IMR-90 (cell line): ENCODE results near the gene CHST8. TPM values are rescaled to one million over a fixed set of nuclear protein-coding genes. Genes with fewer than 3 reads are reported as not detected.

Experiments used
- ATAC-seq: fragments of 200-7000 bp; cut with Tn5 transposase; 2 replicates; pipeline ENCODE4 v1.9.1; 2020; ENCODE audit warnings: low read depth, mild to moderate bottlenecking, moderate library complexity
- BruUV-seq: library from RNA; stranded (reverse); fragments of 400-500 nt; replicated peaks from 2 replicates; lab custom pipeline; 2021; lab: Mats Ljungman, UMichigan
- CTCF ChIA-PET: fragments of 300-600 bp; formaldehyde crosslinking; extraction: SDS; loops from one replicate; lab custom pipeline; 2021; ENCODE audit warnings: antibody characterized with exemption; lab: Yijun Ruan, JAX
- POLR2A ChIA-PET: fragments of 300-600 bp; sonication (Branson Sonifier 250); formaldehyde crosslinking; loops from one replicate; lab custom pipeline; 2022; ENCODE audit warnings: antibody characterized with exemption; ENCODE audit not compliant: unreplicated experiment; lab: Charles Lee
- DNase-seq: peaks from one replicate; pipeline ENCODE4 v3.0.0; 2013
- H2AFZ ChIP-seq: replicated peaks from 2 replicates; pipeline ENCODE3; 2013; ENCODE audit warnings: low read length, mild to moderate bottlenecking; ENCODE audit not compliant: poor library complexity
- H2AK5ac ChIP-seq: 2 replicates; pipeline ENCODE4 v1.6.1; 2013; ENCODE audit warnings: low read depth, low read length, inconsistent platforms
- H2AK9ac ChIP-seq: replicated peaks from 2 replicates; pipeline ENCODE3; 2013; ENCODE audit warnings: mild to moderate bottlenecking, low read depth, low read length, moderate library complexity; ENCODE audit not compliant: poor library complexity
- H2BK120ac ChIP-seq: 2 replicates; pipeline ENCODE4 v1.6.1; 2013; ENCODE audit warnings: low read depth, low read length, inconsistent platforms
- H2BK15ac ChIP-seq: 3 replicates; pipeline ENCODE4 v1.6.1; 2013; ENCODE audit warnings: low read depth, low read length, inconsistent platforms
- H2BK20ac ChIP-seq: 2 replicates; pipeline ENCODE4 v1.6.1; 2013; ENCODE audit warnings: low read depth, mild to moderate bottlenecking, inconsistent platforms, low read length, moderate library complexity
- H2BK5ac ChIP-seq: 2 replicates; pipeline ENCODE4 v1.6.1; 2013; ENCODE audit warnings: mild to moderate bottlenecking, low read depth, low read length, inconsistent platforms; ENCODE audit not compliant: poor library complexity, severe bottlenecking
- H3K14ac ChIP-seq: replicated peaks from 2 replicates; pipeline ENCODE4 v1.6.1; 2013; ENCODE audit warnings: low read depth, low read length, inconsistent platforms
- H3K18ac ChIP-seq: 2 replicates; pipeline ENCODE4 v1.6.1; 2013; ENCODE audit warnings: low read depth, low read length, control low read depth
- H3K23ac ChIP-seq: 2 replicates; pipeline ENCODE4 v1.6.1; 2013; ENCODE audit warnings: low read depth, low read length, inconsistent platforms
- H3K27ac ChIP-seq: 2 replicates; pipeline ENCODE4 v1.5.1; 2013; ENCODE audit warnings: mild to moderate bottlenecking, control low read depth, low read length; ENCODE audit not compliant: insufficient read depth
- H3K27me3 ChIP-seq: 2 replicates; pipeline ENCODE4 v1.6.1; 2013; ENCODE audit warnings: low read length; ENCODE audit not compliant: control insufficient read depth, insufficient read depth
- H3K36me3 ChIP-seq: 2 replicates; pipeline ENCODE4 v1.6.1; 2013; ENCODE audit warnings: low read length, mixed read lengths; ENCODE audit not compliant: control insufficient read depth, insufficient read depth
- H3K4ac ChIP-seq: 2 replicates; pipeline ENCODE4 v1.6.1; 2013; ENCODE audit warnings: low read depth, low read length, inconsistent platforms
- H3K4me1 ChIP-seq: 2 replicates; pipeline ENCODE4 v1.6.1; 2013; ENCODE audit warnings: low read length, mixed read lengths; ENCODE audit not compliant: control insufficient read depth, insufficient read depth
- H3K4me2 ChIP-seq: 2 replicates; pipeline ENCODE4 v1.6.1; 2013; ENCODE audit warnings: low read depth, mild to moderate bottlenecking, control low read depth, low read length, moderate library complexity
- H3K4me3 ChIP-seq: 2 replicates; pipeline ENCODE4 v1.5.1; 2013; ENCODE audit warnings: low read depth, mild to moderate bottlenecking, control low read depth, low read length, moderate library complexity; ENCODE audit not compliant: insufficient read depth
- H3K56ac ChIP-seq: 2 replicates; pipeline ENCODE4 v1.6.1; 2013; ENCODE audit warnings: low read length, inconsistent platforms; ENCODE audit not compliant: insufficient read depth; ENCODE audit errors: extremely low read depth
- H3K79me1 ChIP-seq, 2 experiments: 2 replicates each; pipeline ENCODE4 v1.6.1; 2013; ENCODE audit warnings: low read length in 2 of 2, inconsistent platforms in 1 of 2, low read depth in 1 of 2
- H3K9ac ChIP-seq: 2 replicates; pipeline ENCODE4 v1.6.1; 2013; ENCODE audit warnings: low read depth, low read length, control low read depth
- H3K9me1 ChIP-seq: 2 replicates; pipeline ENCODE4 v1.6.1; 2013; ENCODE audit warnings: low read length, inconsistent platforms; ENCODE audit not compliant: insufficient read depth
- H3K9me3 ChIP-seq: 2 replicates; pipeline ENCODE4 v1.6.1; 2013; ENCODE audit warnings: low read length; ENCODE audit not compliant: control insufficient read depth, insufficient read depth
- H4K20me1 ChIP-seq: 2 replicates; pipeline ENCODE4 v1.6.1; 2013; ENCODE audit warnings: low read length, inconsistent platforms; ENCODE audit not compliant: insufficient read depth
- H4K5ac ChIP-seq: 2 replicates; pipeline ENCODE4 v1.6.1; 2013; ENCODE audit warnings: mild to moderate bottlenecking, low read depth, low read length, control low read depth
- H4K8ac ChIP-seq, 2 experiments: 2 replicates each; pipeline ENCODE4 v1.6.1; 2013; ENCODE audit warnings: low read depth in 2 of 2, low read length in 2 of 2, control low read depth in 1 of 2, inconsistent platforms in 1 of 2
- H4K91ac ChIP-seq: 2 replicates; pipeline ENCODE4 v1.6.1; 2013; ENCODE audit warnings: low read depth, low read length, inconsistent platforms; ENCODE audit not compliant: insufficient read depth
- CHD1 ChIP-seq: IDR thresholded peaks from 2 replicates; pipeline ENCODE4 v1.6.1; 2012; ENCODE audit warnings: low read depth, low read length, improper control_type of control experiment
- MXI1 ChIP-seq: IDR thresholded peaks from 2 replicates; pipeline ENCODE4 v1.6.1; 2012; ENCODE audit warnings: low read depth, mild to moderate bottlenecking, low read length, moderate library complexity, borderline replicate concordance
- SMC3 ChIP-seq: fragments of 150-350 bp; IDR thresholded peaks from 2 replicates; pipeline ENCODE4 v1.6.1; 2016; ENCODE audit warnings: low read depth, mild to moderate bottlenecking, antibody characterized with exemption, low read length, moderate library complexity
- WGBS, 2 experiments: methylation state at CpG; one replicate each; pipeline versions ENCODE4 v1.1.5 to v1.1.7; 2013; ENCODE audit warnings: missing lambda C conversion rate in 2 of 2; ENCODE audit not compliant: insufficient read length in 1 of 2; ENCODE audit errors: extremely low coverage in 2 of 2; 5-methylcytosine and 5-hydroxymethylcytosine counted together
- dilution Hi-C: fragments of 300-500 bp; cut with HindIII; formaldehyde crosslinking; loops from one replicate; pipeline ENCODE4 v1.14.3; 2018; ENCODE audit warnings: low sequenced_read_pairs; ENCODE audit not compliant: unreplicated experiment
- in situ Hi-C: fragments of 300-500 bp; cut with MboI; formaldehyde crosslinking; loops from 3 replicates; pipeline ENCODE4 v1.14.3; 2019; ENCODE audit warnings: low sequenced_read_pairs, inconsistent platforms, mixed read lengths
- intact Hi-C: fragments of 100-400 bp; cut with micrococcal nuclease; formaldehyde crosslinking; loops from 2 replicates; pipeline ENCODE4 v1.10.0; 2022
- polyA plus RNA-seq, 3 experiments: library from polyadenylated mRNA; depleted of rRNA; stranded (reverse); fragments of >200 nt; gene quantifications; 2 replicates each; pipeline ENCODE4 v1.2.3, GENCODE V29; 2012; ENCODE audit warnings: low replicate concordance in 1 of 3
- total RNA-seq: library from RNA; depleted of rRNA; stranded (reverse); fragments of >200 nt; gene quantifications from 2 replicates; pipeline ENCODE4 v1.2.3, GENCODE V29; 2012
- TF ChIP-seq, protein P1 (sequence below): conservative IDR thresholded peaks from 2 replicates; pipeline ENCODE4 v1.5.1; 2012; ENCODE audit warnings: mild to moderate bottlenecking, low read depth, low read length, improper control_type of control experiment

CHST8 gene
- total and polyA plus RNA-seq, 2 of the 4 experiments (the other 2 are of a cell fraction): not detected

DNA sequence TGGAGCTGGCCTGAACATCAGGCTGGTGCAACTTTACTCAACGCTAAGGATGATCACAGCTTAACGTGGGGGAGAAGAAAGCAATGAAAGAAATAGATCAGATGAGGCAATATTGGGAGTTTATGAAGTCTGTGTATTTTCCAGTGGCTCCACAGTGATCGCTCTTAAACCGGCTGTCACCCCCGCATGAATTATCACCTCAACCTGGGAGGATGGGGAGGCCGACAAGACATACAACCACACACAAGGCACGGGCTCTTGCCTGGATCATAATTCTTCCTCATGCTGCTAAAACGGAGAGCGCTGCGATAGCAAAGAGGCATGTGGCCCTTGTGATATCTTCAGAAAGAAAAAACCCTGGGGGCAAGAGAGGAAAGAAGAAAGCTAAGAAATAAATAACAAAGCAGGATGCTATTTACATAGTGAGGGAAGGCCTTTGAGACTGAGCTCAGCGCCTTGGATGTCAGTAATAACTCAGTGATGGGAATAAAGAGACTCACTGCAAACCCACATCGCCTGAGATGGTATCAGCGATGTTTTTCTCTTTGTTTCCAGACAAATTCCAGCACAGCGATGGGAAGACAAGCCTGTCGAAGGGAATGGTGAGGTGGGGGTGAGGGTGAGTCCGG is 19.1 kb upstream of the CHST8 start:
- H3K79me1 ChIP-seq: no peaks in the 10 kb centered on the region
- POLR2A ChIA-PET: no interaction called here
- no peak overlapping the region for H3K4ac ChIP-seq
- dilution Hi-C loops: no loop called here
- no peak overlapping the region for H2AK5ac ChIP-seq
- H2BK5ac ChIP-seq: no peak overlapping the region
- no peaks in the 10 kb centered on the region for H4K20me1 ChIP-seq
- H4K91ac ChIP-seq: no peak overlapping the region
- H3K23ac ChIP-seq: no peak overlapping the region
- no peaks in the 10 kb centered on the region for H3K9me1 ChIP-seq
- H3K27ac ChIP-seq: no peak overlapping the region
- intact Hi-C loops: no loop called here
- no peak overlapping the region for H2BK20ac ChIP-seq
- WGBS, 2 experiments: 100% methylated on average over 3 of the region's 16 CpGs; no CpG with 5 or more reads in 1 of the 2 experiments
- no peak overlapping the region for H3K56ac ChIP-seq
- no peak overlapping the region for H4K8ac ChIP-seq
- ATAC-seq: no peak
- no TSS peak for BruUV-seq
- peaks cover 12% of the 10 kb centered on the region for H3K9me3 ChIP-seq
- H2BK15ac ChIP-seq: no peak overlapping the region
- no peak overlapping the region for H2AK9ac ChIP-seq
- no peak overlapping the region for H2AFZ ChIP-seq
- H4K5ac ChIP-seq: no peak overlapping the region
- H3K18ac ChIP-seq: no peak overlapping the region
- H3K14ac ChIP-seq: no peak overlapping the region
- no peak for DNase-seq
- CTCF ChIA-PET: no interaction called here
- no peak overlapping the region for H3K9ac ChIP-seq
- no peaks in the 10 kb centered on the region for H3K36me3 ChIP-seq
- TF ChIP-seq, protein P1, sequence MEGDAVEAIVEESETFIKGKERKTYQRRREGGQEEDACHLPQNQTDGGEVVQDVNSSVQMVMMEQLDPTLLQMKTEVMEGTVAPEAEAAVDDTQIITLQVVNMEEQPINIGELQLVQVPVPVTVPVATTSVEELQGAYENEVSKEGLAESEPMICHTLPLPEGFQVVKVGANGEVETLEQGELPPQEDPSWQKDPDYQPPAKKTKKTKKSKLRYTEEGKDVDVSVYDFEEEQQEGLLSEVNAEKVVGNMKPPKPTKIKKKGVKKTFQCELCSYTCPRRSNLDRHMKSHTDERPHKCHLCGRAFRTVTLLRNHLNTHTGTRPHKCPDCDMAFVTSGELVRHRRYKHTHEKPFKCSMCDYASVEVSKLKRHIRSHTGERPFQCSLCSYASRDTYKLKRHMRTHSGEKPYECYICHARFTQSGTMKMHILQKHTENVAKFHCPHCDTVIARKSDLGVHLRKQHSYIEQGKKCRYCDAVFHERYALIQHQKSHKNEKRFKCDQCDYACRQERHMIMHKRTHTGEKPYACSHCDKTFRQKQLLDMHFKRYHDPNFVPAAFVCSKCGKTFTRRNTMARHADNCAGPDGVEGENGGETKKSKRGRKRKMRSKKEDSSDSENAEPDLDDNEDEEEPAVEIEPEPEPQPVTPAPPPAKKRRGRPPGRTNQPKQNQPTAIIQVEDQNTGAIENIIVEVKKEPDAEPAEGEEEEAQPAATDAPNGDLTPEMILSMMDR: no peak
- TF ChIP-seq CHD1: no peak
- TF ChIP-seq SMC3: no peak
- no peak for TF ChIP-seq MXI1
- no peak overlapping the region for H3K4me3 ChIP-seq
- H2BK120ac ChIP-seq: no peak overlapping the region
- H3K27me3 ChIP-seq: no peaks in the 10 kb centered on the region
- H3K4me1 ChIP-seq: no peaks in the 10 kb centered on the region
- no peak overlapping the region for H3K4me2 ChIP-seq
- in situ Hi-C loops: no loop called here
